HL-60 (cell line): ENCODE data around the gene FSTL4.

Experiments used
- CTCF ChIP-seq: IDR thresholded peaks from one replicate; pipeline ENCODE4 v1.5.1; 2011; ENCODE audit warnings: low read length, control low read depth, inconsistent platforms; ENCODE audit not compliant: insufficient read depth
- REST ChIP-seq: IDR thresholded peaks from 2 replicates; pipeline ENCODE4 v1.6.1; 2012; ENCODE audit warnings: low read depth; ENCODE audit not compliant: insufficient replicate concordance
- SPI1 ChIP-seq: IDR thresholded peaks from 2 replicates; pipeline ENCODE4 v1.6.1; 2012; ENCODE audit warnings: low read depth, mild to moderate bottlenecking, borderline replicate concordance

- TF ChIP-seq CTCF: no peak
- TF ChIP-seq REST: no peak
- TF ChIP-seq SPI1: no peak
Measured at GRCh38 chr5:133524666-133525065, 87.7 kb downstream of the FSTL4 start.
